ENCODE measurements around the gene REPIN1.

Gene REPIN1

DNA sequence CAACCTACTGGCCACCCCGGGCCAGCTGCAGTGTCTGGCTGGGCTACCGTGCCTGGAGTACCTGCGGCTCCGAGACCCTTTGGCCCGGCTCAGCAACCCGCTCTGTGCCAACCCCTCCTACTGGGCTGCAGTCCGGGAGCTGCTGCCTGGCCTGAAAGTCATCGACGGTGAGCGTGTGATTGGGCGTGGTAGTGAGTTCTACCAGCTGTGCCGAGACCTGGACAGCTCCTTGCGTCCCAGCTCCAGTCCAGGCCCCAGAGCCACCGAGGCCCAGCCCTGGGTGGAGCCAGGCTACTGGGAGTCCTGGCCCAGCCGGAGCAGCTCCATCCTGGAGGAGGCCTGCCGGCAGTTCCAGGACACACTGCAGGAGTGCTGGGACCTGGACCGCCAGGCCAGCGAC is 31.4 kb upstream of the REPIN1 start:
- DNase-seq (ENCODE audit: low read depth) = no peak

- DNase-seq (ENCODE audit: low read depth) = no peak
These were observed 31.0 kb upstream of the REPIN1 start for GRCh38 chr7:150337659-150338081.

DNA sequence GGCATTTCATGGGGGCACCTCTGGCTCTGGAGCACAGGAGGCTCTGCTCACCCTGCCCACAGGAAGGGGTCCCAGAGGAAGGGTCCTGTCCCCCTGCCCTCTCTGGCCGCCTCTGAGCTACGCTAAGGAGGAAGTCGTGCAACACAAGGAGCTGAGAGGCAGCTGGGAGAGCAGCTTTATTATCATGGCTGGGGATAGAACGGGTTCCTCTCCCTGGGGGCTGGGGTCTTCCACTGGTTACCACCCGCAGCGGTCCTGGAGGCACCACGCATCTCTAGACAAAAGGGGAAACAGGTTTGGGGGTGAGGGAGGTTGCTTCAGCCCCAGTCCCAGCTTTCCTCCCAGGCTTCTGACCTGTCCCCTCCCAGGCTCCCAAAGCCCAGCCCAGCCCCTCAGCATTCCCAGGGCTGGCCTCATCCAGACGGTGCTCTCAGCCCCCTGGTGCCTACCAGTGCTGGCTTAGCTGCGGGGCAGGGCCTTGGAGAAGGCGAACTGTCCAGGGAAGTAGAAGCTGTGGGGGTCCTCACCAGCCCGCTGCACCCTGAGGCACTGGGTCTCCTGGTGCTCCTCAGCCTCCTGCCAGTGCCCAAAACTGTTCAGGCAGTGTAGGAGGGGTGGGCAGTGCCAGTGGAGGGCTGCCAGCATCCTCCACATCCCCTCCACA is 30.3 kb upstream of the REPIN1 start:
- no peak for DNase-seq (ENCODE audit: low read depth)

DNA sequence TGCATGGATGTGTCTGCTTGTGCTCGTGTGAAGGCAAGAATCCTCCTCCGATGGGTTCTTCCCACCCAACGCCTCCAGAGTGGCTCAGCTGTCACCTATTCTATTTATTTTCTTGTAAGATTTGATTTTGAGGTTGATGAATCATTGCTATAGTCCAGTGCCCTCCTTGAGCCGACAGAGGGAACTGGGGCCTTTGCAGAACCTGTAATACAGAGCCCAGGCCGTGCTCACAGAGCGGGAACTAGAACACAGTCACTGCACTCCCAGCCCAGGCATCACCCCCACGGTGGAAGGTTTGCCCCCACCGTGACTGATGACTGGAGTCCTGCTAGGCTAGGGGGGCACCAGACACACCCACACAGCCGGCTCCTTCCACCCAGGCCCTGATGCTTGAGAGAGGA is 29.2 kb upstream of the REPIN1 start:
- DNase-seq (ENCODE audit: low read depth) = no peak

- no peak for DNase-seq (ENCODE audit: low read depth)
These were observed 28.4 kb upstream of the REPIN1 start for GRCh38 chr7:150340024-150340749.

DNA sequence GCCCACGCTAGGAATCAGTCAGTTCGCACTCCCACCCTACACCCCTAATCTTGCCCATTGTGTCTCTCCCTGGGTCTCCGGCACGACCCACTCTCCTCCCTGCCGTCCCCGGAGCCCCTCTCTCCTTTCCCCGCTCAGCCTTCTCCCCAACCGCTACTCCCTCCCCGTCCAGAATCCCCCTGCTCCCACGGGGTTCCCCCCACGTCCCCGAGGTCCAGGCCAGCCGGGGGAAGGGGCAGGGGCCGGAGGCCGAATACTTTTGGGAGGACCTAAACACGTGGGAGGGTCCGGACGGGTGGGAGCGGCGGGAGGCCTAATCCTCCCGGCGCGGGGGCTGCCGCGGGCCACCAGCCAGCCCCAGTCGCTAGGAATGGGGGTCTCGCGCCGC is 27.8 kb upstream of the REPIN1 start:
- no peak for DNase-seq (ENCODE audit: low read depth)

GRCh38 chr7:150341263-150342120 is 27.1 kb upstream of the REPIN1 start, which contains the start of gene RARRES2:
TSS of gene RARRES2 (minus strand) at chr7:150341629. CDS start at chr7:150340609, 1,020 bp downstream.
- no peak for DNase-seq (ENCODE audit: low read depth)

GRCh38 chr7:150342121-150342408 is 26.6 kb upstream of the REPIN1 start:
- DNase-seq (ENCODE audit: low read depth) = no peak

DNA sequence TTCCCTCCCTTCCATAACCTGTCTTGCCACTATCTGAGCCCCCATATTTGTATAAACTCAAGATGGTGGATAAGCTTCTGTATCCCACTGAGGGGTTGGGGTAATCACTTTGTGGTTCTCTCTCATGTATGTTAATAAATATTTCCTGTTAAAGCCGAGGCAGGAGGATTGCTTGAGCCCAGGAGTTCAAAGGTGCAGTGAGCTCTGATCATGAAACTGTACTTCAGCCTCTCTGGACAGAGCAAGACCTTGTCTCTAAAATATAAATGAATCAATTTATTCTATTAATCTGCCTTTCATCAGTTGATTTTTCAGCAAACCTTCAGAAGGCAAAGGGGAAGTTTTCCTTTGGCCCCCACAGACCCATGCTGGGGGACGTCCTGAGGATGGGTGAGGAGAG is 25.4 kb upstream of the REPIN1 start:
- no peak for DNase-seq (ENCODE audit: low read depth)

DNA sequence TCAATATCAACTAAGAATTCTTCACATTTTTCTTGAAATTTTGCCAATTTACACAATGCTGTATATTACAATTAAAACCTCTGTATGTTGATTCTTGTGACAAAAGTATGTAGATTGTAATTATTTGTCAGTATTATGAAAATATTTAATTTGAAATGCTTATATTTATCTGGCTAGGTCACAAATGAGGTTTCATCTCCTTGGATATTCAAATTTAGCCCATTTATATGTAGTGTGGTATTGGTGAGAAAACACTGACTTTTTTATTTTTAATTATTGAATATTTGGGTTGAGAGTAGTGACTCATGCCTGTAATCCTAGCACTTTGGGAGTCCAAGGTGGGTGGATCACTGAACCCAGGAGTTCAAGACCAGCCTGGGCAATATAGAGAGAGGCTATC is 24.3 kb upstream of the REPIN1 start:
- DNase-seq (ENCODE audit: low read depth) = no peak

GRCh38 chr7:150345012-150345411 is 23.6 kb upstream of the REPIN1 start:
- DNase-seq (ENCODE audit: low read depth) = no peak

- no peak for DNase-seq (ENCODE audit: low read depth)
These were observed 21.7 kb upstream of the REPIN1 start for GRCh38 chr7:150346922-150347321.

- DNase-seq (ENCODE audit: low read depth) = no peak
These were observed 16.9 kb upstream of the REPIN1 start for GRCh38 chr7:150351587-150352194.

- no peak for DNase-seq (ENCODE audit: low read depth)
These were observed 13.0 kb upstream of the REPIN1 start for GRCh38 chr7:150355666-150356059.

GRCh38 chr7:150356265-150356897 is 12.2 kb upstream of the REPIN1 start:
- DNase-seq (ENCODE audit: low read depth) = no peak

DNA sequence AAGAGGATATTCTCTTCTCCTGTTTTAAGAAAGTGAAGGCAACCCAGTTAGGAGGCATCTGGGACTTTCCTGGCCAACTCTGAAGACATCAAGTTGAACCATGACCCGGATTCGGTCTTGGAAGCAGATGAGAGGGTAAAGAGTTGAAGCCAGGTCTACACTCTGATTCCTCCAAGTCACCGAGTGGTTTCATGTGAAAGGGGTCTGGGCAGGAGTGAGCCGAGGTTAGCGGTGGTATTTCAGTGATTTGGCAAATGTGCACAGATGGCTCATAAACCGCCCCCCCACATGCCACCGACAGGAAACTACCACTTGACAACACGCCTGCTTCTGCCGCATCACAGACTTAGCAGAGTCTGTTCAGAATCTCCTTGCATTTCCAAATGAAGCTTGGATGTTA is 11.4 kb upstream of the REPIN1 start:
- peak; percentile 63 for DNase-seq (ENCODE audit: low read depth)

- no peak for DNase-seq (ENCODE audit: low read depth)
These were observed 10.7 kb upstream of the REPIN1 start for GRCh38 chr7:150357771-150358427.

DNA sequence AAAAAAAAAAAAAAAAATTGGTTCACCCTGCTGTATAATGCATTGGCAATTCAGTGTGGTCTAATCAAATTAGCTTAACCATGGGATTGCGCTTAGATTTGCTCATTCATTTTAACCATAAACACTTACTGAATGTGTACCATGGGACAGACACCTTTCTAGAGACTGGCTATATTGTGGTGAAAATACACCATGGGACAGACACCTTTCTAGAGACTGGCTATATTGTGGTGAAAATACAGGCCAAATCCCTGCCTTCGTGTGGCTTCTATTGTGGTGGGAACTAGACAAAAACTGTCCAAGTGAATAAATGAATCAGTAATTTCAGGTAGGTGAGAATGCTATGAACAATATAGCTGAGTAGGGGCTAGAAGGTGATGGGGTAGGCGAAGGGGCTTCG is 10.2 kb upstream of the REPIN1 start:
- DNase-seq (ENCODE audit: low read depth) = no peak

GRCh38 chr7:150358988-150359621 is 9.5 kb upstream of the REPIN1 start:
- no peak for DNase-seq (ENCODE audit: low read depth)

DNA sequence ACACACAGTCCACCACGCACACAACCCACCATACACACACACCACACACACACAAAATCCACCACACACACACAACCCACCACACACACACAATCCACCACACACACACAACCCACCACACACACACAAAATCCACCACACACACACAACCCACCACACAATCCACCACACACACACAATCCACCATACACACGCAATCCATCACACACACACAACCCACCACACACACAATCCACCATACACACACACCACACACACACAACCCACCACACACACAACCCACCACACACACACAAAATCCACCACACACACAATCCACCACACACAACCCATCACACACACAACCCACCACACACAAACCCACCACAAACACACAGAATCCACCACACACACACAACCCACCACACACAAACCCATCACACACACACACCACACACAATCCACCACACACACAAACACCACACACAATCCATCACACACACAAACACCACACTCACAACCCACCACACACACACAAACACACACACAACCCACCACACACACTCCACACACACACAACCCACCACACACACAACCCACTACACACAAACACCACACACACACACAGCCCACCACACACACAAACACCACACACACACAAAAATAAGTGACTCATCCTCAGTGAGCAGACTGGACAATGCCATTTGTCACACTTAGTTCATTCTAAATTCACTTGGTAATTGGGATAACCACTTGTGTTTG is 8.8 kb upstream of the REPIN1 start:
- no peak for DNase-seq (ENCODE audit: low read depth)
